ENCODE results near the gene CRTC2.
"Not testable (repeated sequence)": the region's sequence is repeated elsewhere in the genome, so short reads cannot be mapped to it uniquely, and the experiment has no call there.

Gene CRTC2, protein sequence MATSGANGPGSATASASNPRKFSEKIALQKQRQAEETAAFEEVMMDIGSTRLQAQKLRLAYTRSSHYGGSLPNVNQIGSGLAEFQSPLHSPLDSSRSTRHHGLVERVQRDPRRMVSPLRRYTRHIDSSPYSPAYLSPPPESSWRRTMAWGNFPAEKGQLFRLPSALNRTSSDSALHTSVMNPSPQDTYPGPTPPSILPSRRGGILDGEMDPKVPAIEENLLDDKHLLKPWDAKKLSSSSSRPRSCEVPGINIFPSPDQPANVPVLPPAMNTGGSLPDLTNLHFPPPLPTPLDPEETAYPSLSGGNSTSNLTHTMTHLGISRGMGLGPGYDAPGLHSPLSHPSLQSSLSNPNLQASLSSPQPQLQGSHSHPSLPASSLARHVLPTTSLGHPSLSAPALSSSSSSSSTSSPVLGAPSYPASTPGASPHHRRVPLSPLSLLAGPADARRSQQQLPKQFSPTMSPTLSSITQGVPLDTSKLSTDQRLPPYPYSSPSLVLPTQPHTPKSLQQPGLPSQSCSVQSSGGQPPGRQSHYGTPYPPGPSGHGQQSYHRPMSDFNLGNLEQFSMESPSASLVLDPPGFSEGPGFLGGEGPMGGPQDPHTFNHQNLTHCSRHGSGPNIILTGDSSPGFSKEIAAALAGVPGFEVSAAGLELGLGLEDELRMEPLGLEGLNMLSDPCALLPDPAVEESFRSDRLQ

DNA sequence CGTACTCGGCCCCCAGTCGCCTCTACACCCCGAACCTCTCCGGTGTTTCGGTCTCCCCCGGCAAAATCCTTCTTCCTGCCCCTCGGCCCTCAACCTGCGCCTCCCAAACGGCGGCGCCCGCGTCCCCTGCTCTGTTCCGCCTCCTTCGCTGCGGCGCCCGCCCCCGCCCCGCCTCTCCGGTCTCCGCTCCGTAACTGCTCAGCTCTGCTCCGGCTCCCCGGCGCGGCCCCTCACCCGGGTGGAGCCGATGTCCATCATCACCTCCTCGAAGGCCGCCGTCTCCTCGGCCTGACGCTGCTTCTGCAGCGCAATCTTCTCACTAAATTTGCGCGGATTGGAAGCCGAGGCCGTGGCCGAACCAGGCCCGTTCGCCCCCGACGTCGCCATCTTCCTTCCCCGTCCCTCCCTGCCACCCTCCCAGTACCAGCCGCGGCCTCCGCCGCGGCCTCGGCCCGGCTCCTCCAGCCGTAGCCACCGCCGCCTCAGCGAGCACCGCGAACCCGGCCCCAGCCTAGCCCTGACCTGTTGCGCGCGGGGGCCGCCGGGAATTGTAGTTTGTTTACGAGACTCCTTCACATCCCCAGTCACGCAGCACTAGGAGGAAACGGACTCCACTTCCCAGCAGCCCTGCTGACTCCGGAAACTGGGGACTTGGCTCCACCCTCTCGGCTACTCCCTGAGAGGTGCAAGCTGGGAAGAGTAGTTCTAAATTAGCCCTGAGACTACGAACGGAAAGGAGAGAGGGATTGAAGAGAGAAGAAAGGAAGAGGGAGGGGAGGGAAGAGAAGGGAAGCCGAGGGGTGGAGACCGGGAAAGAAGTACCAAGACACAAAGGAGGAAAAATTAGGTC, at the start of gene CRTC2:
Gene CRTC2, minus strand, starts transcription at position 502 of the 850 bp plus-strand sequence. Its CDS starts 115 bp downstream, at position 387.
- DNase-seq, result peak; percentile 100

DNA sequence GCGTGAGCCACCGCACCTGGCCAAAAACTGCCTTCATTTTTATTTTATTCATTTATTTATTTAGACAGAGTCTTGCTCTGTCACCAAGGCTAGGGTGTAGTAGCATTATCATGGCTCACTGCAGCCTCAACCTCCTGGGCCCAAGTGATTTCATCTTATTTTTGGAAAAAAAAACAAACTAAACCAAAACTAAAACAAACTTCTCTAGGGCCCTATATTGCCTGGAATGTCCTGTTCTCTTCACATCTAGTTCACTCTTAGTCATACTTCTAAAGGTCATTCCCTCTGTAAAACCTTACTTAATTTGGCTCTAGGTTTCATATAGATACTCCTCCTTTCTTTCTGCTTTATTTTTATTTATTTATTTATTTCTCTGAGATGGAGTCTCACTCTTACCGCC, 47.7 kb upstream of the CRTC2 start:
- DNase-seq, result no peak

DNA sequence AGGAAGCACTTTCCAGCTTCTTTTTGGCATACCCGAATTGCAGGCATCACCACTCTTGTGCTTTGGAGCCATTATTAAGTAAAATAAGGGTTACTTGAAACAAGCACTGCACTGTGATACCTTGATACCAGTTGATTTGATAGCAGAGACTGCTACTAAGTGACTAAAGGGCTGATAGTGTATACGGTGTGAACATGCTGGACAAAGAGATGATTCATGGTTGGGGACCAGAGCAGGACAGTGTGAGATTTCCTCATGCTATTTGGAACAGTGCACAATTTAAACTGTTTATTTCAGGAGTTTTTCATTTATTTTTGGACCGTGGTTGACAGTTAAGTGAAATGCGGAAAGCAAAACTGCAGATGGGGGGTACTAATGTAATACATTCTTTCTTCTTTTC, 42.0 kb upstream of the CRTC2 start:
- DNase-seq, result no peak

DNA sequence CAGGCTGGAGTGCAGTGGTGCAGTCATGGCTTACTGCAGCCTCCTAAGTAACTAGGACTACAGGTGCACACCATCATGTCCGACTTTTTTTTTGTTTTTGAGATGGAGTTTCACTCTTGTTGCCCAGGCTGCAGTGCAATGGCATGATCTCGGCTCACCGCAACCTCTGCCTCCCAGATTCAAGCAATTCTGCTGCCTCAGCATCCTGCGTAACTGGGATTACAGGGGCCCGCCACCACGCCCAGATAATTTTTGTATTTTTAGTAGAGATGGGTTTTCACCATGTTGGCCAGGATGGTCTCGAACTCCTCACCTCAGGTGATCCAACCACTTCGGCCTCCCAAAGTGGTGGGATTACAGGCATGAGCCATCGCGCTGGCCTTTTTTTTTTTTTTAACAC, 38.5 kb upstream of the CRTC2 start:
- not testable (repeated sequence) for DNase-seq

DNA sequence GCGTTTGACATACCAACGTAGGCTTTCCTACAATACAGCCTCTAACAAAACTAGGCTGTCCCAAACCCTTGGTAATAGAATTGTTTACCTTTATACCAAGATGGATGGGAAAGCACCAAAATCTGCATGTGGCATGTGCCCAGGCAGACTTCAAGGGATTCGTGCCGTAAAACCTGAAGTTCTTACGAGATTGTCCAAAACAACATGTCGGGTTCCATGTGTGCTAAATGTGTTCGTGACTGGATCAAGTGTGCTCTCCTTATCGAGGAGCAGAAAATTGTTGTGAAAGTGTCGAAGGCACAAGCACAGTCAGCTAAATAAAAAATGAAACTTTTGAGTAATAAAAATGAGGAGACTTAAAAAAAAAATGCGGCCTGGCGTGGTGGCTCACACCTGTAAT, 37.2 kb upstream of the CRTC2 start:
- DNase-seq, result no peak

DNA sequence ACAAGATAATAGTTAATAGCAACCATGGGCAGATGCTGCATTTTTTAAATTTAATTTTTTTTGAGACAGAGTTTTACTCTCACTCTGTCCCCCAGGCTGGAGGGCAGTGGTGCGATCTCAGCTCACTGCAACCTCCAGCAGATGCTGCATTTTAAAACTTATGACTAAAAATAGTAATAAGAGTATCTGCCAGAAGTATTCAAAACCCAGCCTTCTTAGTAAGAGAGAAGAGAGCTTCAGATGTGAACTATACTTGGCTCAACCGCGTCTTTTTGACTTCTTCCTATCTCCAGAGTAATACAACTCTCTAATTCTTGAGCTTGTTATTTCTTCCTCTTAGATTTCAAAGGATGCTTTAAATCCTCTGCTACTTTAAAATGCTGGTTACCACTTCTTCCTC, 36.8 kb upstream of the CRTC2 start:
- no peak for DNase-seq

DNA sequence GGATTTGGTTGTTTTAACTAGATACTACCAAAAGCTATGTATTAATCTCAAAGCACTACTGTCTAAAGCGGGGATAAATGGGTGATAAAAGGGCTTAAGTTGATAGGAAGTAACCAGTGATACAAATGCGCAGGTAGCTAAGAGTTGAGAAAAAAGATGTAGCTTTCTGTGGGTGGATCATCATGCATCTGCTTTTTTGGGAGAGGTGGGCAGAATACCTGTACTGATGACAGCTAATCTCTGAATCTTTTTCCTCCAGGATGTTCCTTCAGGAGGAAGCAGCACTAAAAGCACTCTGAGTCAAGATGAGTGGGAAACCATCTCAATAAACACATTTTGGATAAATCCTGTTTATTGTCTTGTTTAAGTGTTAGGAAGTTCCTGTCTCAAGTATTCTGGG, 33.4 kb upstream of the CRTC2 start:
- no peak for DNase-seq

DNA sequence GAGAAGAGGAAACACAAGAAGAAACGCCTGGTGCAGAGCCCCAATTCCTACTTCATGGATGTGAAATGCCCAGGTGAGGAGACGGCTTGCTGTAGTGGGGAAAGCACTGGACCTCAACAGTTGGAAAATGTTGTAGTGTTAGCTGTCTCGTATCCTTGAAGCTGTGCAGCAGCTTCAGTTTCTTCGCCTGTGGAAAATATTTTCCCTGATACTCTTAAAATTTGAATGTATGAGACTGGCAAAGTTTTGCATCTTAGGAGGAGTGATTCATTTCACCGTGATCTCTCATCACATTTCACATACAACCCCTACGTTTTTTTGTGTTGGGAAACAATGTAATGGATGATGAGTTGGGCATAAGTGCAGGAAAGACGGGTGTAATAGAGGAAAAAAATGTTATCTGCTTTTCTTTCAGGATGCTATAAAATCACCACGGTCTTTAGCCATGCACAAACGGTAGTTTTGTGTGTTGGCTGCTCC, 32.8 kb upstream of the CRTC2 start:
- no peak for DNase-seq

DNA sequence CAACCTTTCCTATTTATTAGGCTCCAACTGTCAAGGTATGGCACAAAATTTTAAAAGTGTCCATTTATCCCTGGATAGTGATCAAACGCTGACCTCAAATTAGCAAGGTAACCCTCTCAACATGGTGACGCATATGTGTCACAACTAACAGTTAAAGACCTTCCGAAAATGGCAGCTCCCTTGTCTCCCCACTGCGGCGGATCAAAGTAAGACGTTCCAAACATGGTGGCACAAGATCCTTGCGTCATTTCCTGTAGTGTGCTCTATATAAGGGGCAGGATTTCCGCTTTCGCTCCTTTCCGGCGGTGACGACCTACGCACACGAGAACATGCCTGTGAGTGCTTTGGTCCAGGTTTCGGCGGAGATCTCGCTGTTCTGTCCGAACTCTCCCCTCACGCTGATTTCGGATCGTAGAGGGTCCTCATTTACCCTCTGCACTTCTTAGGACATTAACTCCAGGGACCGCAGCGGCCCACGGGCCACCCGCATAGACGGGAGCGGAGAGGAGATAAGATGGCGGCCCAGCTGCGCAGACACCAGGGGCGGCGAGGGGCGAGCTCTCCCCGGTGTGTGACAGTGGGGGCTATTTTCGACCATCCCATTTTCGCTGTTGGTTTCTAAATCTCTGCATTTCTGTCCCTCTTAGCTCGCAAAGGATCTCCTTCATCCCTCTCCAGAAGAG, 32.2 kb upstream of the CRTC2 start, which contains the start of gene RPS27:
Gene RPS27, plus strand, starts transcription at position 295 of the 683 bp plus-strand sequence. Its CDS starts 35 bp downstream, at position 330.
- DNase-seq, result peak; percentile 100

DNA sequence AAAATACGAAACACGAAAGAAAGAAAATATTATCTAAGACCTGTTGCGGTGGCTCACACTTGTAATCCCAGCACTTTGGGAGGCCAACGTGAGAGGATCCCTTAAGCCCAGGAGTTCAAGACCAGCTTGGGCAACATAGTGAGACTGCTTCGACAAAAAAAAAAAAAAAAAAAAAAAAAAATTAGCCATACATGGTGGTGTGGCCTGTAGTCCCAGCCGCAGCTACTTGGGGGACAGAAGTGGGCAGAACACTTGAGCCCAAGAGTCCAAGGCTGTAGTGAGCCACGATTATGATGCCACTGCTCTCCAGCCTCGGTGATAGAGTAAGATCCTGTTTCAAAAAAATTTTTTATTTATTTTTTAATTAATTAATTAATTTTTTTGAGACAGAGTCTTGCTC, 29.2 kb upstream of the CRTC2 start:
- DNase-seq, result no peak

DNA sequence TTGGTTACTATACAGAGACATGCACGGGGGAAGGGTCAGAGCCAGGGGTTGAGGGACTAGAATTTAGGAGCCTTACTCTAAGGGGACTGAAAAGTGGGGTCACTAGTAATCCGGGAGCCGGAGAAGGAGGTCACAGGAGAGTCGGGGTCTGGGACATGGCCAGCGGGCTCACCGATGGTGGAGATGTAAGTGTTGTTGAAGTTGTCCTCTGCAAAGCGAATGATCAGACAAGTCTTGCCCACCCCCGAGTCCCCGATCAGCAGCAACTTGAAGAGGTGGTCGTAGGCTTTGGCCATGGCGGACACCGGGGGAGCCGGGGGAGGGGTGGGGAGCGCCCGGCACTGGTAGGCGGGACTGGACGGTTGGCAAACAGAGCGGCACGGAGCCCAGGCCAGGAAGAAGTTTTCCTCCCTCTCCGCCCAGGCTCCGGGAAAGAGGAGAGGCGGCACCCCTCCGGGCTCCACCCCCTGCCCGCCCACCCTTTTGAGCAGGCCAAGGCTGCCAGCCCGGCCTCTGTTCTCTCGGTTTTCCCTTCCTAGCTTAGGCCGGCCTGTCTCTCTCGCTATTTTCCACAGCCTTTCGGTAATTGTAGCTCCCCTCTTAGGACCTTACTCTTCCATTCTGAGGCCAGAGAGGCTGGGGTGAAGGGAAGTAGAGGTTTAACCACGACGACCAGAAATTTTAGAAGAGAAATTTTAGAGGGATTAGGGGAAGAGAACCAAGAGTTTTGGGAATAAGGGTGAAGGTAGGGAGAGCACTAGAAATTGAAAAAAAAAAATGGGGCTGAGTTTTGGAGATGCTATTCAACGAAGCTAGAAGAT, 27.7 kb upstream of the CRTC2 start, which contains the start of gene RAB13:
Gene RAB13, minus strand, starts transcription at position 399 of the 821 bp plus-strand sequence. Its CDS starts 103 bp downstream, at position 296.
- peak; percentile 88 for DNase-seq

DNA sequence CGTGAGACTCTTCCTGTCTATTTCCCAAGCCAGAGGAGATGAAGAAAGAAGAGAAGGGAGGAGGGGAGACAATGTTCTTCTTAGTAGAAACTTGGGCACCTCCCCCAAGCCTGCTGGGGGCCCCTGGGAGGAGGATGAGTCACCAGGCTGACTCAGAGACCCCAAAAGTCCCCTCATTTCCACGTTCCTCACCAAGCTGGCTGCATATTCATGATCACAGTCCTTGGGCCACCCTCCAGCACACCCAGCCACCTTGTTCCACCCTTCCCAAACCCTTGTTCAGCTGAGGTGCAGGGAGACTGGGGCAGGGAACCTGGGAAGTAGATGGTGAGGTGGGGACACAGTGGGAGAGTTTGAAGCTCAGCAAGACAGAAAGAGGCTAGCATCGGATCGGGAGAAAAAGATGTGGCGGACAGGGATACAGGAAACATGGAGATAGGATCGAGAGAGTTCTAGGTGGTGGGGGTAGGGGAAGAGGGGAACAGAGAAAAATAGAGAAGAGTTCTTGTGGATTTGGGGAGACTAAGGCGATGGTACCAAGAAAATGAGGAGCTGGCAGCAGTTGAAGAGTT, 27.0 kb upstream of the CRTC2 start:
- no peak for DNase-seq

DNA sequence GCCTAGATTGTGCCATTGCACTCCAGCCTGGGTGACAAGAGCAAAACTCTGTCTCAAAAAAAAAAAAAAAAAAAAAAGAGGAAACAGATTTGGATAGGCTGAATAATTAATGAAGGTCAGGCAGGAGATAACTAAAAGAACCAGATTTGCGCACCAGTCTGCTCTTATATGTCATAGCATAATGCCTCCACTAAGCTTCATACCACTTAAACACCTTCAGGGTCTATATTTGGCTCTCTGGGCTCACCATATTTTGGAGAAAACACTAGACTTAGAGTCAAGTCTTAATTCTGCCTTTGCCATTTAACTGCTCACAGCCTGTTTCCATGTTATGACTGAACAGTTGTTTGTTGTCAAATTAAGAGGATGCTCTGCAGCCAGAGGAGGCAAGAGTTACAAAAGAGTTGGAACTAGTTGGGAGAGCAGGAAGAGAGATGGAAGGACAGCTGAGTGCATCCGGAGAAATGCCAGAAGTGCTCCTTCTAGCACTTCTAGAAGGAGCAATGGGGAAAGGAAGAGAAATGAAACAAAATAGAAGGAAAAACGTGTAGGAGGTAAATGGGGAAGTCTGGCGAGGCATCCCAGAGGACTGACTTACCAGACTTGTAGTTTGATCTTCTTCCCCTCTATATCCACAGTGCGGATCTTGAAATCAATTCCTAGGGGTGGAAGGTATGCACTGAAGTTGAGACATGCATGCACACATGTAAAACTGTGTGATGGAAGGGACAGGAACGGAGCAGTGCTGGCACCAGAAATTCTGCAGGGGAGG, 25.9 kb upstream of the CRTC2 start:
- DNase-seq, result no peak

DNA sequence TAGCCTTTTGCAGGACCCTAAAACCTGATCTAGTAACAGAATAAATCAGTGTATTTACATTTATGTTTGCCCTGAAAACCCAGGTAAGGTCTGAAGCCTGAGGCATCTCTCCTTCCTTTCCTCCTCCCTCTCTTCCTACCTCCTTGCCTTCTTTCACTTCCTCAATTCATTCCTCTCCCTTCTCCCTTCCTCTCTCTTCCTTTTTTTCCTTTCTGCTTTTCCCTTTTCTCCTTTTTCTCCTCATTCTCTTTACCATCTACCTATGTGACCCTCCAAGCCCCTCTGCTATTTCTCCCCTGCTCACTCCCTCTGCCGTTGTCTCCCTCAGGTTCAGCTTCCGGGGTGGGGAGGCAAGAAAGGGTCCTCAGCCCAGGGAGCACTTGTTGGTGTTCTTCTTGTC, 23.3 kb upstream of the CRTC2 start:
- not testable (repeated sequence) for DNase-seq

DNA sequence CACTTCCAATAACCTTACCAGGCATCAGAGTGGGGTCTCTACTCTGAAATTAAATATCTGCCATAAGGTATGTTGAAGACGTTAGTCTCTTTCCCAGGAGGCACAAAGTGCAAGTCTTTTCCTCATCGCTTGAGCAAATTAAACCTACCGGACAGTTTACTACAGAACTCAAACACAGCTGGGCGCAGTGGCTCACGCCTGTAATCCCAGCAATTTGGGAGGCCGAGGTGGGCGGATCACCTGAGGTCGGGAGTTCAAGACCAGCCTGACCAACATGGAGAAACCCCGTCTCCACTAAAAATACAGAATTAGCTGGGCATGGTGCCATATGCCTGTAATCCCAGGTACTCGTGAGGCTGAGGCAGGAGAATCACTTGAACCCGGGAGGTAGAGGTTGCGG, 20.7 kb upstream of the CRTC2 start:
- DNase-seq, result not testable (repeated sequence)

DNA sequence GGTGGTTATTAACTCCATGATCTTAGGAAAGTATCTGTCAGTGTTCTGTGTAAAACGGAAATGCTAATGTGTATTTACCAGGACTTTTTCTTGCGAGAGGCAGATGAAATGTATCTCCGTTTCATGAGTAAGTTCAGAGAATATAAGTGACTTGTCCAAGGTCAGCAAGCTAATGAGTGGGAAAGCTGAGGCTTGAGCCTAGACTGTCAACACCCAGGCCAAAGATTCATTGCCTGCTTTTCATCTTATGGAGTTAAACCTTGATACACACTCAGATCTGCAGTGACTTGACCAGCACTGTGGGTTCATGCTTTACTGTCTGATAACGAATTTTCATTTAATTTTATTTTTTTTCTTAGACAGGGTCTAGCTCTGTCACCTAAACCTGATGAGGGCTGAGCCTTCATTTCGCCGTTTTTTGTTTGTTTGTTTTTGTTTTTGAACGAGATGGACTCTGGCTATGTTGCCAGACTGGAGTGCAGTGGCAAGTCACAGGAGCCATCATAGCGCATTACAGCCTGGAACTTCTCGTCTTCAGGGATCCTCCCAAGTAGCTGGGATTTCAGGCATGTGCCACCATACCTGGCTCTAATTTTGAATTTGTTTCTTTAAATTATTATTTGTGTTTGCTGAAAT, 20.0 kb upstream of the CRTC2 start:
- no peak for DNase-seq

DNA sequence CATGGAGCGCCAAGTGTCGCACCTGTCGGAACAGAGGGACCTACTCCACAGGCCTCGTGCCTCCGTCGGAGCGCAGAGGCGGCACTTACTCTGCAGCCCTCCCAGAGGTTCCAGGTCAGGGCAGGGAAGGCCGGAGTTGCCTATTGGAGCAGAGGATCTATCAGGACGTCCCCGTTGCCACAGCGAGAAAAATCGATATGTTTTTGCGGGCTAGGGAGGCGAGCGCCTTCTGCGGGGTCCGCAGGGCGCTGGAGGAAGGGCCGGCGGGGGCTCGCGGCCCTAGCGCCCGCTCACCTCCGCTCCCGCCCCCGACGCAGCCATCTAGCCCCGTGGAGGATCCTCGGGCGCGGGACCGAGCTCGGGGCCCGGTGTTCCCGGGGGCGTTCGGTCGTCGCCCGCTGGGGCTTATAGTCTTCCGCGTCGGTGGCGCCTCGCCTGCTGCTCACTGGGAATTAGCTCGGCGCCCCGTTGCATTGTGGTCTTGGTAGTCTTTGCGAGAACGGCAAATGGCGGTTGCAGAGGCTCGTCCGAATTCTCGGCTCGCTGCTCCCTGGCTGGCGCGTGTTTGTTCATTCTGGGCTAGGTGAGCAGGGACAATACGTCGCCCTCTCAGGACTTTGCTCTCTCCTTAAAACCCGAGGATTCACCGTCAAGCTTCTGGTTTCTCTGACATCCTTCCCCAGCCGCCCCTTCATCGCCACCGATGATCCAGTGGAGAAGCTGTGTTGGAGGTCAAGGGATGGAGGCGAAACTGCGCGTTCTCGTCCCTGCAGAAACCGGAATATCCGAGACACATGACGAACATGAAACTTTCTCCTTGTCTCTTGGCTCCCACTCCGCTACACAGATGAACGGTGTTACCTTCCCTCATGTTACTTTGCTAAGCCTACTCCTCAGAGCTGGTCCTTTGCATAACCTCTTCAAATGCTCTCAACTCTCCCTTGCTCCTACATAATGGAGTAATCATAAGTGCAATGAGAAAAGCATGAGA, 19.1 kb upstream of the CRTC2 start, which contains the start of gene JTB:
Gene JTB, minus strand, starts transcription at position 425 of the 991 bp plus-strand sequence. Its CDS starts 422 bp downstream, at position 3.
- DNase-seq, result peak; percentile 95

DNA sequence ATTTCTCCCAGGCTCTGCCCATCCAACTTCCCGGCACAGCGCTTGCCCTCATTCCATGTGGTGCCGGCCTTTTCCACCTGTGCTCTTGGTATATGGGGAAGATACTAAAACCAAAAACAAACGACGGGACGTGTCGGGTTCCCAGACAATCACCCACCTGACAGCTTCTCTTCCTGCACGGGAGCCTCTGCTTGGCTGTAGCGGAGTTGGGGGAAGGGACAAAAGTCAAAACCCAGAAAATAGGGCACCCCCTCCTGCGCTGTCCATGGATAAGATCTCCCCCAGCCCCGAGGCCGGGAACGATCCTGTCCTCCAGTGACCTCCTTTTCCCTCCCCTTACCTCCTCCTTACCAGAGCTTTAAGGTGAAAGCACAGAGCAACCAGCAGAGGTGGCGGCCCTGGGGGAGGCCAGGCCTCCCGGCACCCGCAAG, 18.4 kb upstream of the CRTC2 start:
- DNase-seq, result no peak
